B cell (primary cell): ENCODE data around the gene COL13A1. TPM values are rescaled to one million over a fixed set of nuclear protein-coding genes. Genes with fewer than 3 reads are reported as not detected.

ENCODE experiments used
- ATAC-seq: fragments of 200-7000 bp; cut with Tn5 transposase; one replicate; pipeline ENCODE4 v1.10.0; 2021; ENCODE audit warnings: low read depth, mild to moderate bottlenecking, moderate number of reproducible peaks, moderate library complexity
- CTCF ChIA-PET: fragments of 350-600 bp; sonication (Branson Sonifier 250); formaldehyde crosslinking; loops from one replicate; lab custom pipeline; 2021; ENCODE audit warnings: antibody characterized with exemption, inconsistent platforms; lab: Charles Lee
- POLR2A ChIA-PET: fragments of 350-600 bp; sonication (Branson Sonifier 250); formaldehyde crosslinking; loops from one replicate; lab custom pipeline; 2021; ENCODE audit warnings: antibody characterized with exemption; lab: Charles Lee
- DNase-seq: peaks from one replicate; pipeline ENCODE4 v3.0.0; 2013
- H2AFZ ChIP-seq: 2 replicates; pipeline ENCODE4 v1.6.1; 2012; ENCODE audit warnings: mild to moderate bottlenecking, low read depth, low read length; ENCODE audit not compliant: insufficient read depth, poor library complexity, severe bottlenecking
- H3K27ac ChIP-seq, 2 donors: 1 replicate in 1 of 2; 2 replicates in 1 of 2; pipeline ENCODE4 v1.5.1; 2012 to 2013; ENCODE audit warnings: low read length in 2 of 2, mild to moderate bottlenecking in 2 of 2, moderate library complexity in 1 of 2
- H3K27me3 ChIP-seq, 4 experiments: fragments of 200-600 bp in 1 of 4; sonication (generic) in 1 of 4; replicated peaks in 1 of 4; 1 replicate in 2 of 4; 2 replicates in 2 of 4; pipeline versions ENCODE4 v1.6.1 to v1.7.0; 2013 to 2016; ENCODE audit warnings: low read length in 3 of 4, mild to moderate bottlenecking in 2 of 4, mixed read lengths in 1 of 4, moderate library complexity in 1 of 4; ENCODE audit not compliant: insufficient read depth in 4 of 4, control insufficient read depth in 3 of 4; ENCODE audit errors: control extremely low read depth in 1 of 4
- H3K36me3 ChIP-seq, 2 experiments: replicated peaks in 1 of 2; 1 replicate in 1 of 2; 2 replicates in 1 of 2; pipeline versions ENCODE4 v1.6.1 to v1.7.1; 2013; ENCODE audit warnings: low read length in 1 of 2; ENCODE audit not compliant: insufficient read depth in 2 of 2, control insufficient read depth in 1 of 2; ENCODE audit errors: control extremely low read depth in 1 of 2, extremely low read depth in 1 of 2
- H3K4me1 ChIP-seq, 2 donors: fragments of 200-600 bp in 1 of 2; sonication (generic) in 1 of 2; 1 replicate in 1 of 2; 2 replicates in 1 of 2; pipeline versions ENCODE4 v1.5.1 to v1.6.1; 2013 to 2017; ENCODE audit warnings: low read length in 2 of 2; ENCODE audit not compliant: control insufficient read depth in 2 of 2, insufficient read depth in 2 of 2
- H3K4me2 ChIP-seq: replicated peaks from 2 replicates; pipeline ENCODE3; 2012; ENCODE audit warnings: mild to moderate bottlenecking, low read depth, low read length; ENCODE audit not compliant: poor library complexity, severe bottlenecking
- H3K4me3 ChIP-seq, 5 experiments: fragments of 200-600 bp in 1 of 5; sonication (generic) in 1 of 5; 1 replicate in 3 of 5; 2 replicates in 2 of 5; pipeline versions ENCODE4 v1.5.1 to v1.7.0; 2011 to 2016; ENCODE audit warnings: low read length in 4 of 5, mild to moderate bottlenecking in 4 of 5, low read depth in 2 of 5, control low read depth in 1 of 5, moderate library complexity in 1 of 5; ENCODE audit not compliant: insufficient read depth in 1 of 5; ENCODE audit errors: control extremely low read depth in 1 of 5, extremely low read depth in 1 of 5
- H3K79me2 ChIP-seq: fragments of 200-600 bp; sonication (generic); one replicate; pipeline ENCODE4 v1.6.0; 2016; ENCODE audit warnings: low read length; ENCODE audit not compliant: control insufficient read depth, insufficient read depth
- H3K9ac ChIP-seq: fragments of 200-600 bp; sonication (generic); 2 replicates; pipeline ENCODE4 v1.6.1; 2017; ENCODE audit warnings: mild to moderate bottlenecking, low read length, moderate library complexity
- H3K9me3 ChIP-seq, 3 donors: one replicate each; pipeline versions ENCODE4 v1.6.1 to v1.7.1; 2013; ENCODE audit warnings: low read length in 2 of 3; ENCODE audit not compliant: control insufficient read depth in 2 of 3, insufficient read depth in 1 of 3; ENCODE audit errors: control extremely low read depth in 1 of 3
- H4K20me1 ChIP-seq: 2 replicates; pipeline ENCODE4 v1.6.0; 2012; ENCODE audit warnings: mild to moderate bottlenecking, low read length; ENCODE audit not compliant: insufficient read depth, control insufficient read depth, poor library complexity, severe bottlenecking
- H3K27ac Mint-ChIP-seq: one replicate; pipeline ENCODE4 v1.8.0; 2021; ENCODE audit warnings: mixed read lengths
- H3K27me3 Mint-ChIP-seq: one replicate; pipeline ENCODE4 v1.8.0; 2021; ENCODE audit warnings: mixed read lengths
- H3K4me1 Mint-ChIP-seq: one replicate; pipeline ENCODE4 v1.8.0; 2021; ENCODE audit warnings: mixed read lengths
- H3K4me3 Mint-ChIP-seq: one replicate; pipeline ENCODE4 v1.8.0; 2021; ENCODE audit warnings: mixed read lengths
- H3K9me3 Mint-ChIP-seq: one replicate; pipeline ENCODE4 v1.8.0; 2022; ENCODE audit warnings: mixed read lengths; ENCODE audit not compliant: insufficient read depth
- EZH2 ChIP-seq: IDR thresholded peaks from 2 replicates; pipeline ENCODE4 v1.6.1; 2012; ENCODE audit warnings: borderline replicate concordance, low read depth, mild to moderate bottlenecking, moderate library complexity, low read length; ENCODE audit not compliant: insufficient read depth, poor library complexity, severe bottlenecking
- WGBS: methylation state at CpG from one replicate; pipeline ENCODE4 v1.1.5; 2013; ENCODE audit warnings: missing lambda C conversion rate; ENCODE audit not compliant: insufficient coverage; 5-methylcytosine and 5-hydroxymethylcytosine counted together
- intact Hi-C: fragments of 100-400 bp; cut with micrococcal nuclease; formaldehyde crosslinking; loops from one replicate; pipeline ENCODE4 v1.10.0; 2022
- polyA plus RNA-seq: library from polyadenylated mRNA; depleted of rRNA; stranded (reverse); fragments of >200 nt; gene quantifications from 2 replicates; pipeline ENCODE4 v1.2.3, GENCODE V29; 2012
- total RNA-seq, 2 donors: library from RNA; stranded (reverse); fragments of 120-200 nt in 1 of 2; gene quantifications; 1 replicate in 1 of 2; 2 replicates in 1 of 2; pipeline versions ENCODE4 v1.2.3 to v1.2.4, GENCODE V29; 2013 to 2022
- TF ChIP-seq, protein P1 (sequence below): fragments of 200-600 bp; IDR thresholded peaks from one replicate; pipeline ENCODE4 v1.8.0; 2022; ENCODE audit warnings: antibody characterized with exemption, mild to moderate bottlenecking

COL13A1 gene
- total and polyA plus RNA-seq, 2 donors (not counting 1 experiment from before 2014, with no cell fraction given): not detected

DNA sequence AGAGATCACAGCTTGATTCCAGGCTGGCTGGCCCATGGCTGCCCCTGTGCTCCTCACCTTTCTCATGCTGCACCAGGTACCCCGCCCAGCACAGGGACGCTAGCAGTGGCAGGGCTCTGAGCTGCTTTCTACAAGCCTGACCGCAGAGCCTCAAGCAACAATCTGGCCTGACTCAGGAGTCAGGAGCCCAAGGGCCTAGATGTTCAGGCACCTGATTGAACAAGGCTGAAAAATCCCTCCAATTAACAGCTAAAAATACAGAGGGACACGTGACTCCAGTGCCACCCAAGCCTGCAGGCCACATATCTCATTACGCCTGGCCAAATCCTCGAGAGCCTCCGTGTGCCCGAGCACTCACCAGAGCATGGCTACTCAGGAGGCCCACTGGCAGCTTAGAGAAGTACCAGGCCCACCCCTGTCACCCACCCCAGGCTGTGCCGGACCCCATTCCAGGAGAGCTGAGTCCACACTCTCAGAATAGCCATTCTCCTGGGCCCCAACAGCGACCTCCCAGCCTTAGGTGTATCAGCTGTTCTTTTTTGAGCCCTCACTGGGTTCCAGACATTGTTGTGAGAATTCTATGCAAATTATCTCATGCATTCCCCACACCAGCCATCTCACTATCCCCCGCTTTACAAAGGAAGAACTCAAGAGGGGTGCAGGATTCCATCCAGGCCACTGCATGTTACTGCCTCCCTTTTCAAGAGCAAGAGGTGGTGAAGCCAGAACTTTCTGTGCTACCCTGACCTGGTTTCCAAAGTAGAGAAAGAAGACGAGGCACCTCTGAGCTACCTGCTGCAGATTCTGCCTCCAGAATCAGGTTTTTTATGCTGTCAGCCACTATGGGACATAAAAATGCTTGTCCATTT, 98.3 kb downstream of the COL13A1 start:
- H3K4me1 ChIP-seq: no peaks in the 10 kb centered on the region
- no peaks in the 10 kb centered on the region for H3K9me3 Mint-ChIP-seq
- H3K36me3 ChIP-seq: no peaks in the 10 kb centered on the region
- H3K27ac Mint-ChIP-seq: no peak overlapping the region
- ATAC-seq (no peak), DNase-seq (no peak)
- H3K27me3 Mint-ChIP-seq: no peaks in the 10 kb centered on the region
- POLR2A ChIA-PET: no interaction called here
- H3K4me3 ChIP-seq: no peak overlapping the region
- intact Hi-C loops: no loop called here
- no peak overlapping the region for H3K4me2 ChIP-seq
- H3K27me3 ChIP-seq: no peaks in the 10 kb centered on the region
- CTCF ChIA-PET: no interaction called here
- no peaks in the 10 kb centered on the region for H3K9me3 ChIP-seq
- H3K79me2 ChIP-seq: no peaks in the 10 kb centered on the region
- no peak overlapping the region for H3K27ac ChIP-seq
- no peak overlapping the region for H2AFZ ChIP-seq
- WGBS: 89% methylated on average over 10 of the region's 12 CpGs
- H3K9ac ChIP-seq: no peak overlapping the region
- TF ChIP-seq, protein P1, sequence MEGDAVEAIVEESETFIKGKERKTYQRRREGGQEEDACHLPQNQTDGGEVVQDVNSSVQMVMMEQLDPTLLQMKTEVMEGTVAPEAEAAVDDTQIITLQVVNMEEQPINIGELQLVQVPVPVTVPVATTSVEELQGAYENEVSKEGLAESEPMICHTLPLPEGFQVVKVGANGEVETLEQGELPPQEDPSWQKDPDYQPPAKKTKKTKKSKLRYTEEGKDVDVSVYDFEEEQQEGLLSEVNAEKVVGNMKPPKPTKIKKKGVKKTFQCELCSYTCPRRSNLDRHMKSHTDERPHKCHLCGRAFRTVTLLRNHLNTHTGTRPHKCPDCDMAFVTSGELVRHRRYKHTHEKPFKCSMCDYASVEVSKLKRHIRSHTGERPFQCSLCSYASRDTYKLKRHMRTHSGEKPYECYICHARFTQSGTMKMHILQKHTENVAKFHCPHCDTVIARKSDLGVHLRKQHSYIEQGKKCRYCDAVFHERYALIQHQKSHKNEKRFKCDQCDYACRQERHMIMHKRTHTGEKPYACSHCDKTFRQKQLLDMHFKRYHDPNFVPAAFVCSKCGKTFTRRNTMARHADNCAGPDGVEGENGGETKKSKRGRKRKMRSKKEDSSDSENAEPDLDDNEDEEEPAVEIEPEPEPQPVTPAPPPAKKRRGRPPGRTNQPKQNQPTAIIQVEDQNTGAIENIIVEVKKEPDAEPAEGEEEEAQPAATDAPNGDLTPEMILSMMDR: no peak
- no peak for TF ChIP-seq EZH2
- H3K4me1 Mint-ChIP-seq: no peaks in the 10 kb centered on the region
- no peaks in the 10 kb centered on the region for H4K20me1 ChIP-seq
- no peak overlapping the region for H3K4me3 Mint-ChIP-seq

DNA sequence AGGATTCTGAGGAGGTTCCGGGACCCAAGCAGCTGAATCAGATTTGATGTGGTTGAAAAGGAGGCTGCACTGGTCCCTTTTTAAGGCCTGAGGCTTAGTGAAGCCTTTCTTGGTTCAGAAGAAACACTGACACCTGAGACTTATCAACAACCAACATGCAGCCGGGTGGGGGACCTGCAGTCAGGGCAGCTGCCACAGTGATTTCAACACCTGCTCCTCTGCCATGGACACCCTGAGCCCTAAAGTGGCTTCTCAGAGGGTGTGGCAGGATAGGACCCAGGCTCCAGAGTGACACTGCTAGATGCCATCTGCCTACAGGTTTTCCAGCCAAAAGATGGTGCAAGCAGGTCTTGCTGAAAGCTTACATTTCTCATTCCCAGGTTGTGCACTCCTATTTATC, 99.3 kb downstream of the COL13A1 start:
- no peak overlapping the region for H2AFZ ChIP-seq
- no peak overlapping the region for H3K4me3 ChIP-seq
- WGBS: 100% methylated on average over 1 of the region's 2 CpGs
- no peaks in the 10 kb centered on the region for H3K9me3 Mint-ChIP-seq
- no peaks in the 10 kb centered on the region for H3K36me3 ChIP-seq
- no peaks in the 10 kb centered on the region for H3K9me3 ChIP-seq
- no peaks in the 10 kb centered on the region for H4K20me1 ChIP-seq
- TF ChIP-seq, protein P1: no peak
- TF ChIP-seq EZH2: no peak
- ATAC-seq (no peak), DNase-seq (no peak)
- H3K27me3 ChIP-seq: no peaks in the 10 kb centered on the region
- H3K9ac ChIP-seq: no peak overlapping the region
- POLR2A ChIA-PET: no interaction called here
- no peak overlapping the region for H3K27ac ChIP-seq
- CTCF ChIA-PET: no interaction called here
- no peak overlapping the region for H3K4me2 ChIP-seq
- no peaks in the 10 kb centered on the region for H3K79me2 ChIP-seq
- no peaks in the 10 kb centered on the region for H3K4me1 Mint-ChIP-seq
- no peak overlapping the region for H3K27ac Mint-ChIP-seq
- intact Hi-C loops: no loop called here
- no peaks in the 10 kb centered on the region for H3K27me3 Mint-ChIP-seq
- H3K4me3 Mint-ChIP-seq: no peak overlapping the region
- no peaks in the 10 kb centered on the region for H3K4me1 ChIP-seq
